ENCODE results near the gene SMCR8. TPM values are rescaled to one million over a fixed set of nuclear protein-coding genes. Genes with fewer than 3 reads are reported as not detected.
A peak's percentile ranks its signal among the peaks of the same experiment; 100 is the strongest.

Gene SMCR8
- polyA plus RNA-seq, 1 of the 3 experiments (the other 2 are of a cell fraction), result 5.6 TPM

DNA sequence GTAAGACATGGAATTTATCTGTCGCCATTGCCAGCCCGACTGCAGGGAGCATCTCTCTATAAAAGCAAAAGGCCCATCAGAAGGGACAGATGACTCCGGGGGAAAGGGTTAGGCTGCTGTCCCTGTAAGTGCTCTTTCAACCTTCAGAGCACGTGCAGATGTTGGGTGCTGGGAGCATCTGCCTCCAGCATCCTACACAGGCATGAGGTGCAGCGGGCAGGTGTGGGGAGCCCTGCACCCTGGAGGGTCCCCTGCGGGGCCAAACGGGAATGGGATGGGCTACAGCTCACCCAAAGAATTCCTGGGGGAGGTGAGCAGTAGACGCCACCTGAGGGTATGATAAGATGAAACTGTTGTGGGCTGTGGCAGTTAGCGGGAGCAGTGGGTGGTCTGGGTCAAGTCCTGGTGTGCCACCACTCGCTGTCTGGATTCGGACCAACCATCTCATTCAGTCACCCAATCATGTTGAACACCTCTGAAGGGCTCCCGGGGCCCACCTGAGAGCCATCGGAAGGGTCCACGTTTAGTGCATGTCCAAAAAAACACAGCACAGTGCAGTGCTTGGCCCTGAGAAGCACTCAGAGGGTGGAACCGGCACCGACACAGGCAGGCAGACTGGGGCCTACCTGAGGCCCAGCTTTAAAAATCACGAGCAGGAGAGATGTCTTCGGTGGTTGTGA is 3.8 kb downstream of the SMCR8 start:
- CTCF ChIA-PET, result no interaction called here
- WGBS (ENCODE audit: low lambda C conversion rate), result 96% methylated on average over 13 of the region's 18 CpGs
- Histone ChIP-seq H3K9me3 (no peaks in the 10 kb centered on the region), H3K27ac (ENCODE audit: low read depth in 2 of 2, low read length in 1 of 2) (no peak overlapping the region), H2AFZ (ENCODE audit: low read depth) (no peak overlapping the region), H3K4me1 (ENCODE audit: control insufficient read depth in 1 of 2, insufficient read depth in 2 of 2, low read depth in 1 of 2, low read length in 1 of 2) (peaks cover 15 to 41% of the 10 kb centered on the region in 2 experiments; a peak in 1 of 4 replicates), H3K27me3 (ENCODE audit: insufficient read depth) (no peaks in the 10 kb centered on the region), H3K4me3 (ENCODE audit: low read depth in 2 of 2, low read length in 1 of 2) (no peak overlapping the region), H3K79me2 (ENCODE audit: insufficient read depth) (peaks cover 87% of the 10 kb centered on the region), H3F3A (replicated peaks; ENCODE audit: insufficient read depth) (no peaks in the 10 kb centered on the region), H3K9me2 (no peaks in the 10 kb centered on the region), H4K20me1 (ENCODE audit: insufficient read depth) (peaks cover 37% of the 10 kb centered on the region), H3K4me2 (peak overlapping the region; percentile 63), H3K9ac (no peak overlapping the region), H3K36me3 (replicated peaks in 1 of 2; ENCODE audit: control insufficient read depth in 1 of 2, insufficient read depth in 2 of 2, low read length in 1 of 2) (peaks cover 19 to 49% of the 10 kb centered on the region in 2 experiments)
- TF ChIP-seq TAF1 (IDR thresholded peaks at IDR 0.05; ENCODE audit: borderline replicate concordance, low read depth, low read length), result no peak
- no peak for TF ChIP-seq FOSL2 (IDR thresholded peaks at IDR 0.05; ENCODE audit: borderline replicate concordance, low read depth)
- TF ChIP-seq, protein P1, sequence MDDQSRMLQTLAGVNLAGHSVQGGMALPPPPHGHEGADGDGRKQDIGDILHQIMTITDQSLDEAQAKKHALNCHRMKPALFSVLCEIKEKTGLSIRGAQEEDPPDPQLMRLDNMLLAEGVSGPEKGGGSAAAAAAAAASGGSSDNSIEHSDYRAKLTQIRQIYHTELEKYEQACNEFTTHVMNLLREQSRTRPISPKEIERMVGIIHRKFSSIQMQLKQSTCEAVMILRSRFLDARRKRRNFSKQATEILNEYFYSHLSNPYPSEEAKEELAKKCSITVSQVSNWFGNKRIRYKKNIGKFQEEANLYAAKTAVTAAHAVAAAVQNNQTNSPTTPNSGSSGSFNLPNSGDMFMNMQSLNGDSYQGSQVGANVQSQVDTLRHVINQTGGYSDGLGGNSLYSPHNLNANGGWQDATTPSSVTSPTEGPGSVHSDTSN (IDR thresholded peaks at IDR 0.05), result no peak
- POLR2A ChIA-PET, result no interaction called here
- no peak for DNase-seq

DNA sequence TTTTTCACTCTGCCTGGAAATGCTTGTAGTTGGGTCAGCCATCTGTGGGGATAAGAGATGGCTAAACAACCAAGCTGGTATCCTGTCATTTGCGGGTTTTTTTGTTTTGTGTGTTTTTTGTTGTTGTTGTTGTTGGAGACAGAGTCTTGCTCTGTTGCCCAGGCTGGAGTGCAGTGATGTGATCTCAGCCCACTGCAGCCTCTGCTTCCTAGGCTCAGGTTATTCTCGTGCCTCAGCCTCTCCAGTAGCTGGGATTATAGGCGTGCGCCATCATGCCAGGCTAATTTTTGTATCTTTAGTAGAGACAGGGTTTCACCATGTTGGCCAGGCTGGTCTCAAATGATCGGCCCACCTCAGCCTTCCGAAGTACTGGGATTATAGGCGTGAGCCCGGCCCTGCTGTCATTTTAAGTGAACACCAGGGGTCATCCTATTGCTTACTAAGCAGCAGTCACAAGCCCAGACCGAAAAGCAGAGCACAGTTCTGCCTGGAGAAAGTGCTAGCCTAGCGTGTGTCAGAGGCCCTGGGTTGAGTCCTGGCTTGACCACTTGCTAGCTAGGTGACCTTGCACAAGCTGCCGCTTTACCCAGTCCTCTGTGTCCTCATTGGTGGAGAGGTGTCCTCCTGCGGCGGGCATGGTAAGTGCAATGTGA is 4.6 kb downstream of the SMCR8 start:
- ChIA-PET POLR2A (no interaction called here), CTCF (interaction anchor here (0.6 to 1.6 kb wide), 5 partner anchors 11 to 84 kb away, joined by 3 to 6 read pairs (median 3); no protein-coding TSS in a partner anchor)
- no peaks in the 10 kb centered on the region for H3K9me2 ChIP-seq
- peaks cover 15 to 40% of the 10 kb centered on the region in 2 experiments; a peak in 1 of 4 replicates for H3K4me1 ChIP-seq (ENCODE audit: control insufficient read depth in 1 of 2, insufficient read depth in 2 of 2, low read depth in 1 of 2, low read length in 1 of 2)
- H3K27ac ChIP-seq (ENCODE audit: low read depth in 2 of 2, low read length in 1 of 2), result no peak overlapping the region
- H3K9me3 ChIP-seq, result no peaks in the 10 kb centered on the region
- H3K79me2 ChIP-seq (ENCODE audit: insufficient read depth), result peaks cover 83% of the 10 kb centered on the region
- H2AFZ ChIP-seq (ENCODE audit: low read depth), result no peak overlapping the region
- H3K9ac ChIP-seq, result no peak overlapping the region
- peaks cover 40% of the 10 kb centered on the region for H4K20me1 ChIP-seq (ENCODE audit: insufficient read depth)
- peaks cover 19 to 57% of the 10 kb centered on the region in 2 experiments for H3K36me3 ChIP-seq (replicated peaks in 1 of 2; ENCODE audit: control insufficient read depth in 1 of 2, insufficient read depth in 2 of 2, low read length in 1 of 2)
- peak overlapping the region; percentile 7; the same call in 1 of the 2 replicates for H3K4me2 ChIP-seq
- DNase-seq, result peak; percentile 54
- no peaks in the 10 kb centered on the region for H3F3A ChIP-seq (replicated peaks; ENCODE audit: insufficient read depth)
- no peaks in the 10 kb centered on the region for H3K27me3 ChIP-seq (ENCODE audit: insufficient read depth)
- H3K4me3 ChIP-seq (ENCODE audit: low read depth in 2 of 2, low read length in 1 of 2), result peak overlapping the region in 1 of 2 experiments; percentile 32; a peak in 1 of 4 replicates
- 79% methylated on average over 13 of the region's 13 CpGs for WGBS (ENCODE audit: low lambda C conversion rate)
- TF ChIP-seq EZH2phosphoT487 (IDR thresholded peaks at IDR 0.05; ENCODE audit: borderline replicate concordance, low read depth), result no peak
- TF ChIP-seq GABPA (IDR thresholded peaks at IDR 0.05; ENCODE audit: low read depth), result no peak
- no peak for TF ChIP-seq POLR2AphosphoS5 (IDR thresholded peaks at IDR 0.05; ENCODE audit: low read depth, low read length)
- TF ChIP-seq, protein P2, sequence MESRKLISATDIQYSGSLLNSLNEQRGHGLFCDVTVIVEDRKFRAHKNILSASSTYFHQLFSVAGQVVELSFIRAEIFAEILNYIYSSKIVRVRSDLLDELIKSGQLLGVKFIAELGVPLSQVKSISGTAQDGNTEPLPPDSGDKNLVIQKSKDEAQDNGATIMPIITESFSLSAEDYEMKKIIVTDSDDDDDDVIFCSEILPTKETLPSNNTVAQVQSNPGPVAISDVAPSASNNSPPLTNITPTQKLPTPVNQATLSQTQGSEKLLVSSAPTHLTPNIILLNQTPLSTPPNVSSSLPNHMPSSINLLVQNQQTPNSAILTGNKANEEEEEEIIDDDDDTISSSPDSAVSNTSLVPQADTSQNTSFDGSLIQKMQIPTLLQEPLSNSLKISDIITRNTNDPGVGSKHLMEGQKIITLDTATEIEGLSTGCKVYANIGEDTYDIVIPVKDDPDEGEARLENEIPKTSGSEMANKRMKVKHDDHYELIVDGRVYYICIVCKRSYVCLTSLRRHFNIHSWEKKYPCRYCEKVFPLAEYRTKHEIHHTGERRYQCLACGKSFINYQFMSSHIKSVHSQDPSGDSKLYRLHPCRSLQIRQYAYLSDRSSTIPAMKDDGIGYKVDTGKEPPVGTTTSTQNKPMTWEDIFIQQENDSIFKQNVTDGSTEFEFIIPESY (IDR thresholded peaks at IDR 0.05; ENCODE audit: borderline replicate concordance, low read depth), result no peak
- TF ChIP-seq FOSL2 (IDR thresholded peaks at IDR 0.05; ENCODE audit: borderline replicate concordance, low read depth), result no peak
- no peak for TF ChIP-seq RCOR1 (IDR thresholded peaks at IDR 0.05; ENCODE audit: low read length)
- TF ChIP-seq, protein P3, sequence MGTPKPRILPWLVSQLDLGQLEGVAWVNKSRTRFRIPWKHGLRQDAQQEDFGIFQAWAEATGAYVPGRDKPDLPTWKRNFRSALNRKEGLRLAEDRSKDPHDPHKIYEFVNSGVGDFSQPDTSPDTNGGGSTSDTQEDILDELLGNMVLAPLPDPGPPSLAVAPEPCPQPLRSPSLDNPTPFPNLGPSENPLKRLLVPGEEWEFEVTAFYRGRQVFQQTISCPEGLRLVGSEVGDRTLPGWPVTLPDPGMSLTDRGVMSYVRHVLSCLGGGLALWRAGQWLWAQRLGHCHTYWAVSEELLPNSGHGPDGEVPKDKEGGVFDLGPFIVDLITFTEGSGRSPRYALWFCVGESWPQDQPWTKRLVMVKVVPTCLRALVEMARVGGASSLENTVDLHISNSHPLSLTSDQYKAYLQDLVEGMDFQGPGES (IDR thresholded peaks at IDR 0.05; ENCODE audit: low read depth, low read length), result no peak
- TF ChIP-seq, protein P4, sequence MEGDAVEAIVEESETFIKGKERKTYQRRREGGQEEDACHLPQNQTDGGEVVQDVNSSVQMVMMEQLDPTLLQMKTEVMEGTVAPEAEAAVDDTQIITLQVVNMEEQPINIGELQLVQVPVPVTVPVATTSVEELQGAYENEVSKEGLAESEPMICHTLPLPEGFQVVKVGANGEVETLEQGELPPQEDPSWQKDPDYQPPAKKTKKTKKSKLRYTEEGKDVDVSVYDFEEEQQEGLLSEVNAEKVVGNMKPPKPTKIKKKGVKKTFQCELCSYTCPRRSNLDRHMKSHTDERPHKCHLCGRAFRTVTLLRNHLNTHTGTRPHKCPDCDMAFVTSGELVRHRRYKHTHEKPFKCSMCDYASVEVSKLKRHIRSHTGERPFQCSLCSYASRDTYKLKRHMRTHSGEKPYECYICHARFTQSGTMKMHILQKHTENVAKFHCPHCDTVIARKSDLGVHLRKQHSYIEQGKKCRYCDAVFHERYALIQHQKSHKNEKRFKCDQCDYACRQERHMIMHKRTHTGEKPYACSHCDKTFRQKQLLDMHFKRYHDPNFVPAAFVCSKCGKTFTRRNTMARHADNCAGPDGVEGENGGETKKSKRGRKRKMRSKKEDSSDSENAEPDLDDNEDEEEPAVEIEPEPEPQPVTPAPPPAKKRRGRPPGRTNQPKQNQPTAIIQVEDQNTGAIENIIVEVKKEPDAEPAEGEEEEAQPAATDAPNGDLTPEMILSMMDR (IDR thresholded peaks at IDR 0.05), result peak; percentile 51
- TF ChIP-seq NFIC (IDR thresholded peaks at IDR 0.05; ENCODE audit: borderline replicate concordance), result no peak
- no peak for TF ChIP-seq MEF2A (IDR thresholded peaks at IDR 0.05; ENCODE audit: borderline replicate concordance, low read depth)
- TF ChIP-seq YY1 (IDR thresholded peaks at IDR 0.05; ENCODE audit: low read depth), result no peak
- TF ChIP-seq ELF1 (IDR thresholded peaks at IDR 0.05), result no peak
- TF ChIP-seq SMC3 (IDR thresholded peaks at IDR 0.05; ENCODE audit: low read depth, low read length), result peak; percentile 50
- no peak for TF ChIP-seq SIN3A (IDR thresholded peaks at IDR 0.05; ENCODE audit: borderline replicate concordance, low read depth, low read length)

All from SK-N-SH (cell line).